Measurements from ENCODE around the gene ITGA1. TPM values are rescaled to one million over a fixed set of nuclear protein-coding genes. Genes with fewer than 3 reads are reported as not detected.
A peak's percentile ranks its signal among the peaks of the same experiment; 100 is the strongest.

ITGA1 gene
- total RNA-seq (12.1 and 12.6 TPM in 2 replicates), polyA plus RNA-seq (7.0 and 115 TPM in 2 replicates), polyA minus RNA-seq (ENCODE audit: low replicate concordance) (4.1 and 35.0 TPM in 2 replicates)
- 6.4 and 72.9 TPM in 2 replicates for polyA plus RNA-seq (2012)

DNA sequence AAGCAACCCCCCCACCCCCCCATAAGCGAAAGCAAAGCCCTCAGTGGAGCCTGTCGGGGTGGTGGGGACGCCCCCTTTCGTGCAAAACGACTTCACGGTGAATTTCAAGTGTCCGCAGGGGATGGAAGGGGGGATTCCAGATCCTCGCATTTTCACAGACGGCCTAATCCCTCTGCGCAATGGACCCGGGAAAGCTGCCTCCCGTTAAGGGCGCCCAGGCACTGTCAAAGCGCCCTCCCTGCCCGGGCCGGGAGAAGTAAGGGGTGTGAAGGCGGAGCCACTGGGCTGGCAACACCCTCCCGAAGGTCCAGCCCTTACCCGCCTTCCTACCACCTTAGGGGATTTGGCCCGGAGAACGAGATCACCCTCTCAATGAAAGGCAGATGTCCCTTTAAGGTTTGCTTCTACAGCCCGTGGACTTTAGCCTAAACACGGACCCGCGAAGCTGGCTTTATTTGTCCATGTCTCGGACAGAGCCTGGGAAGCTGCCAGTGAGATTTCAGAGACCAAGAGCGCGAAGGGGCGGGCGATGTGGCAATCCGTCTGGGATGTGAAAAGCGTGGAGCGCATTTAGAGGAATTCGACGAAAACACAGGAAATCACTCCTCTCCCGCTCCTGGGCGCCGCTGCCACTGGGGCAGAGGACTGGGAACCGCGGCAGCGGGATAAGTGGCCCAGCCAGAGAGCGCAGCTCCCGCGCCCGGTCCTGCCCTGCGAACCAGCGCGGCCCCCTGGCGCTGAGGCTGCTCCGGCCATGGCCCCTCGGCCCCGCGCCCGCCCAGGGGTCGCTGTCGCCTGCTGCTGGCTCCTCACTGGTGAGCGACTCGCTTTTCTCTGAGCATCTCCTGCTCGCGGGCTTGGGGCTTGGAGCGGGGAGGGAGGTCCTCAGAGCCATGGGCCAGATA, at the start of gene ITGA1, which contains the start of gene PELO:
TSS of gene ITGA1 (plus strand) at position 317 of the 905 bp plus-strand sequence. CDS start at position 755, 438 bp downstream.
TSS of gene PELO (plus strand) at position 317 of the 905 bp plus-strand sequence. CDS start 12,479 bp downstream, outside the sequence.
- Histone ChIP-seq H2AFZ (ENCODE audit: low read length) (peak within 1 kb of the TSS; percentile 90), H3K4me3 (replicated peaks in 1 of 4; ENCODE audit: control extremely low read depth in 1 of 4, insufficient read depth in 1 of 4, low read depth in 3 of 4, low read length in 4 of 4) (peak within 1 kb of the TSS; percentile 73 to 91 (median 80)), H3K79me2 (ENCODE audit: control insufficient read depth, insufficient read depth, low read length) (peaks cover 38% of the 10 kb centered on the region), H3K9me3 (ENCODE audit: control insufficient read depth, insufficient read depth, low read depth, low read length) (no peaks in the 10 kb centered on the region), H3K9ac (ENCODE audit: insufficient read depth, low read length) (peak within 1 kb of the TSS; percentile 83), H3K4me1 (ENCODE audit: control insufficient read depth, extremely low read depth, insufficient read depth, low read length) (peaks cover 7% of the 10 kb centered on the region), H3K36me3 (ENCODE audit: control insufficient read depth, insufficient read depth, low read length) (peaks cover 2% of the 10 kb centered on the region), H3K4me2 (ENCODE audit: extremely low read depth, insufficient read depth, low read length) (peak within 1 kb of the TSS; percentile 81), H4K20me1 (ENCODE audit: control insufficient read depth, extremely low read depth, insufficient read depth, low read length) (no peaks in the 10 kb centered on the region), H3K27ac (ENCODE audit: insufficient read depth, low read length) (peak within 1 kb of the TSS; percentile 80), H3K27me3 (ENCODE audit: control insufficient read depth, insufficient read depth, low read length) (no peaks in the 10 kb centered on the region)
- TF ChIP-seq EZH2 (IDR thresholded peaks at IDR 0.05; ENCODE audit: low read length, missing control alignments), result no peak
- TF ChIP-seq, protein P1, sequence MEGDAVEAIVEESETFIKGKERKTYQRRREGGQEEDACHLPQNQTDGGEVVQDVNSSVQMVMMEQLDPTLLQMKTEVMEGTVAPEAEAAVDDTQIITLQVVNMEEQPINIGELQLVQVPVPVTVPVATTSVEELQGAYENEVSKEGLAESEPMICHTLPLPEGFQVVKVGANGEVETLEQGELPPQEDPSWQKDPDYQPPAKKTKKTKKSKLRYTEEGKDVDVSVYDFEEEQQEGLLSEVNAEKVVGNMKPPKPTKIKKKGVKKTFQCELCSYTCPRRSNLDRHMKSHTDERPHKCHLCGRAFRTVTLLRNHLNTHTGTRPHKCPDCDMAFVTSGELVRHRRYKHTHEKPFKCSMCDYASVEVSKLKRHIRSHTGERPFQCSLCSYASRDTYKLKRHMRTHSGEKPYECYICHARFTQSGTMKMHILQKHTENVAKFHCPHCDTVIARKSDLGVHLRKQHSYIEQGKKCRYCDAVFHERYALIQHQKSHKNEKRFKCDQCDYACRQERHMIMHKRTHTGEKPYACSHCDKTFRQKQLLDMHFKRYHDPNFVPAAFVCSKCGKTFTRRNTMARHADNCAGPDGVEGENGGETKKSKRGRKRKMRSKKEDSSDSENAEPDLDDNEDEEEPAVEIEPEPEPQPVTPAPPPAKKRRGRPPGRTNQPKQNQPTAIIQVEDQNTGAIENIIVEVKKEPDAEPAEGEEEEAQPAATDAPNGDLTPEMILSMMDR (conservative IDR thresholded peaks at IDR 0.05 in 1 of 2, IDR thresholded peaks at IDR 0.05 in 1 of 2; ENCODE audit: low read depth in 1 of 2, low read length in 2 of 2), result peak; percentile 20 to 24
- DNase-seq (ENCODE audit: low read depth in 2 of 2), result peak; percentile 76 to 88

DNA sequence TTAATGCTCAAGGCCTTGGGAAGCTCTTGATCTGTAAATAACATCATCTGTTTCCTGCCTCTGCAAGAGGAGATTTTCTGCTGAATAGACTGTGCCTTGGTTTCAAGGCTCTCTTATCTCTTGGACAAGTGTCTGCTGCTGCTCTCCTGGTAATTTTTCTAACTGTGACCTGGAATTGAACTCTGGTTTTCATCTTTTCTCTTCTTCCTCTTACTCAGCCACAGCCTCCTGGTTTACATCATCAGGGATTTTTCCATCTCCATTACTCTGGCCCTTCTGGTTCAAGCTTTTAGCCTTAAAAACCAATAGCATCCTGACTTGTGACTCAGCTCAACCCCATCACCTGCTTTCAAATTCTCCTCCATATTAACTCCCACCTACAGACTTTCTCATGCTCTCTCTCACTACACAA, 49.6 kb upstream of the ITGA1 start:
- no peaks in the 10 kb centered on the region for H3K9me3 ChIP-seq (ENCODE audit: control insufficient read depth, insufficient read depth, low read depth, low read length)
- no peak overlapping the region for H3K4me2 ChIP-seq (ENCODE audit: extremely low read depth, insufficient read depth, low read length)
- H3K9ac ChIP-seq (ENCODE audit: insufficient read depth, low read length), result no peak overlapping the region
- peak in 1 of 2 donors; percentile 71 for DNase-seq (ENCODE audit: low read depth in 2 of 2)
- no peaks in the 10 kb centered on the region for H4K20me1 ChIP-seq (ENCODE audit: control insufficient read depth, extremely low read depth, insufficient read depth, low read length)
- no peaks in the 10 kb centered on the region for H3K27me3 ChIP-seq (ENCODE audit: control insufficient read depth, insufficient read depth, low read length)
- TF ChIP-seq, protein P1 (conservative IDR thresholded peaks at IDR 0.05 in 1 of 2, IDR thresholded peaks at IDR 0.05 in 1 of 2; ENCODE audit: low read depth in 1 of 2, low read length in 2 of 2), result no peak
- no peak for TF ChIP-seq EZH2 (IDR thresholded peaks at IDR 0.05; ENCODE audit: low read length, missing control alignments)
- no peak overlapping the region for H3K4me3 ChIP-seq (replicated peaks in 1 of 4; ENCODE audit: control extremely low read depth in 1 of 4, insufficient read depth in 1 of 4, low read depth in 3 of 4, low read length in 4 of 4)
- no peaks in the 10 kb centered on the region for H3K36me3 ChIP-seq (ENCODE audit: control insufficient read depth, insufficient read depth, low read length)
- H3K79me2 ChIP-seq (ENCODE audit: control insufficient read depth, insufficient read depth, low read length), result no peaks in the 10 kb centered on the region
- no peaks in the 10 kb centered on the region for H3K4me1 ChIP-seq (ENCODE audit: control insufficient read depth, extremely low read depth, insufficient read depth, low read length)
- H2AFZ ChIP-seq (ENCODE audit: low read length), result no peak overlapping the region
- H3K27ac ChIP-seq (ENCODE audit: insufficient read depth, low read length), result no peak overlapping the region

DNA sequence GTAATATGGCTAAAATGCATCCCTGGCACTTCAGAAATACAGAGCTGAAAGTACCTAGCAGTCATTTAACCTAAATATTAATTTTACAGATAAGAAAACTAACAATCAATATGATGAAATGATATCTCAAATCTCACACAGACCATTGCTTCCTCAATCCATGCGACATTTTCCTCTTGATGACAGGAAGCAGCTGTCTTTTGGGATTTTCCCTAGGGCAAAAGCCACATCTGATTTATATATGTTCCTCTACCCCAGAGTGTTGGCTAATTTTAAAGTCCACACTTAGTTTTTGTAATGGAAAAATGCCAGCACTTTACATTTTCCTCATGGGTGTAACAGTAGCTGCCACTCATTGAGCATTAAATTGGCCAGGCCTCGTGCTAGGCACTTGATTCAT, 47.7 kb upstream of the ITGA1 start:
- H3K9ac ChIP-seq (ENCODE audit: insufficient read depth, low read length), result no peak overlapping the region
- no peak overlapping the region for H3K4me3 ChIP-seq (replicated peaks in 1 of 4; ENCODE audit: control extremely low read depth in 1 of 4, insufficient read depth in 1 of 4, low read depth in 3 of 4, low read length in 4 of 4)
- no peak overlapping the region for H3K27ac ChIP-seq (ENCODE audit: insufficient read depth, low read length)
- H3K4me1 ChIP-seq (ENCODE audit: control insufficient read depth, extremely low read depth, insufficient read depth, low read length), result no peaks in the 10 kb centered on the region
- no peak for DNase-seq (ENCODE audit: low read depth in 2 of 2)
- H3K36me3 ChIP-seq (ENCODE audit: control insufficient read depth, insufficient read depth, low read length), result no peaks in the 10 kb centered on the region
- no peak overlapping the region for H3K4me2 ChIP-seq (ENCODE audit: extremely low read depth, insufficient read depth, low read length)
- H2AFZ ChIP-seq (ENCODE audit: low read length), result no peak overlapping the region
- no peaks in the 10 kb centered on the region for H3K9me3 ChIP-seq (ENCODE audit: control insufficient read depth, insufficient read depth, low read depth, low read length)
- TF ChIP-seq, protein P1 (conservative IDR thresholded peaks at IDR 0.05 in 1 of 2, IDR thresholded peaks at IDR 0.05 in 1 of 2; ENCODE audit: low read depth in 1 of 2, low read length in 2 of 2), result no peak
- no peak for TF ChIP-seq EZH2 (IDR thresholded peaks at IDR 0.05; ENCODE audit: low read length, missing control alignments)
- no peaks in the 10 kb centered on the region for H3K79me2 ChIP-seq (ENCODE audit: control insufficient read depth, insufficient read depth, low read length)
- no peaks in the 10 kb centered on the region for H3K27me3 ChIP-seq (ENCODE audit: control insufficient read depth, insufficient read depth, low read length)
- no peaks in the 10 kb centered on the region for H4K20me1 ChIP-seq (ENCODE audit: control insufficient read depth, extremely low read depth, insufficient read depth, low read length)
